ENCODE results near the gene NCEH1.

DNA sequence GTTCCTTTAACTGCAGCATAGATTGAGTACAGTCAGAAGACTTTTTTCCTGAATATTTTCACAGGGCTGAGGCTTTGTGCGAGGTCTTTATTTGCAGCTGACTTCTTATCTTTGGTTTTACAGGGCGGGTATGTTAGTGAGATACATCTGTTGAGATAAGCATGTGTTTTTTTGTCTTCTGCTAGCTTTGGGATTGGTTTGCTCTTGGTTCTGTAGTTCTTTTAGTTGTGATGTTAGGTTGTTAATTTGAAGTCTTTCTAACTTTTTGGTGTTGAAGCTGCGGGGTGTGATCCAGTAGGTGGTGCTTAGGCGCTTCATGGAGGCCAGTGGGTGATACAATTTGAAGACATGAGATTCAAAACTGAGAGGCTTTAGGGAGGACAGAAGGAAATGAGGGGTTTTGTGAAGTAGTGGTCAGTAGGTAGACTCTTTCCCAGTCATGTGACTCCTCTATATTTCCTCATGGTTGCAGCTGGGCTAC lies 119.7 kb downstream of the NCEH1 start:
- TF ChIP-seq CSRNP3 (CRISPR knock-in tag; IDR thresholded peaks at IDR 0.05), result no peak
- TF ChIP-seq PATZ1 (CRISPR knock-in tag; IDR thresholded peaks at IDR 0.05; ENCODE audit: borderline replicate concordance), result no peak
- no peak for TF ChIP-seq ZFP3 (CRISPR knock-in tag; IDR thresholded peaks at IDR 0.05)
- TF ChIP-seq, protein P1, sequence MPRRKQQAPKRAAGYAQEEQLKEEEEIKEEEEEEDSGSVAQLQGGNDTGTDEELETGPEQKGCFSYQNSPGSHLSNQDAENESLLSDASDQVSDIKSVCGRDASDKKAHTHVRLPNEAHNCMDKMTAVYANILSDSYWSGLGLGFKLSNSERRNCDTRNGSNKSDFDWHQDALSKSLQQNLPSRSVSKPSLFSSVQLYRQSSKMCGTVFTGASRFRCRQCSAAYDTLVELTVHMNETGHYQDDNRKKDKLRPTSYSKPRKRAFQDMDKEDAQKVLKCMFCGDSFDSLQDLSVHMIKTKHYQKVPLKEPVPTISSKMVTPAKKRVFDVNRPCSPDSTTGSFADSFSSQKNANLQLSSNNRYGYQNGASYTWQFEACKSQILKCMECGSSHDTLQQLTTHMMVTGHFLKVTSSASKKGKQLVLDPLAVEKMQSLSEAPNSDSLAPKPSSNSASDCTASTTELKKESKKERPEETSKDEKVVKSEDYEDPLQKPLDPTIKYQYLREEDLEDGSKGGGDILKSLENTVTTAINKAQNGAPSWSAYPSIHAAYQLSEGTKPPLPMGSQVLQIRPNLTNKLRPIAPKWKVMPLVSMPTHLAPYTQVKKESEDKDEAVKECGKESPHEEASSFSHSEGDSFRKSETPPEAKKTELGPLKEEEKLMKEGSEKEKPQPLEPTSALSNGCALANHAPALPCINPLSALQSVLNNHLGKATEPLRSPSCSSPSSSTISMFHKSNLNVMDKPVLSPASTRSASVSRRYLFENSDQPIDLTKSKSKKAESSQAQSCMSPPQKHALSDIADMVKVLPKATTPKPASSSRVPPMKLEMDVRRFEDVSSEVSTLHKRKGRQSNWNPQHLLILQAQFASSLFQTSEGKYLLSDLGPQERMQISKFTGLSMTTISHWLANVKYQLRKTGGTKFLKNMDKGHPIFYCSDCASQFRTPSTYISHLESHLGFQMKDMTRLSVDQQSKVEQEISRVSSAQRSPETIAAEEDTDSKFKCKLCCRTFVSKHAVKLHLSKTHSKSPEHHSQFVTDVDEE (CRISPR knock-in tag; IDR thresholded peaks at IDR 0.05), result no peak
- TF ChIP-seq ZNF565 (CRISPR knock-in tag; conservative IDR thresholded peaks at IDR 0.05; ENCODE audit: low read depth), result no peak
- no peak for TF ChIP-seq CSDC2 (CRISPR knock-in tag; IDR thresholded peaks at IDR 0.05)
- TF ChIP-seq ZC3H10 (CRISPR knock-in tag; IDR thresholded peaks at IDR 0.05), result no peak
- no peak for TF ChIP-seq PPARA (CRISPR knock-in tag; IDR thresholded peaks at IDR 0.05; ENCODE audit: borderline replicate concordance)
- TF ChIP-seq ZFP30 (CRISPR knock-in tag; IDR thresholded peaks at IDR 0.05), result no peak
- no peak for TF ChIP-seq ESRRG (CRISPR knock-in tag; IDR thresholded peaks at IDR 0.05)
- TF ChIP-seq RARB (CRISPR knock-in tag; IDR thresholded peaks at IDR 0.05), result no peak
- TF ChIP-seq TOX (CRISPR knock-in tag; IDR thresholded peaks at IDR 0.05; ENCODE audit: borderline replicate concordance), result no peak
- TF ChIP-seq GLIS3 (CRISPR knock-in tag; IDR thresholded peaks at IDR 0.05), result no peak
- TF ChIP-seq ISL1 (CRISPR knock-in tag; IDR thresholded peaks at IDR 0.05), result no peak

Measured in SK-N-SH treated with all-trans-retinoic acid at 6 μM for 48 hours (cell line).